Left ventricle myocardium superior (tissue), 1 donor: ENCODE data around the gene DCST1. TPM values are rescaled to one million over a fixed set of nuclear protein-coding genes. Genes with fewer than 3 reads are reported as not detected.

Experiments
- ATAC-seq: fragments of 200-7000 bp; cut with Tn5 transposase; one replicate; pipeline ENCODE4 v1.9.1; 2020; ENCODE audit warnings: mild to moderate bottlenecking, moderate library complexity
- DNase-seq: peaks from one replicate; pipeline ENCODE4 v3.0.0-alpha.2; 2020
- intact Hi-C: fragments of 100-400 bp; cut with micrococcal nuclease; formaldehyde crosslinking; loops from one replicate; pipeline ENCODE4 v1.11.0; 2022
- total RNA-seq: library from RNA; stranded (reverse); fragmentation: NEBNext Ultra II Directional; extraction: Animal tissue kit (Norgen Biotek cat#: 25700); gene quantifications from one replicate; pipeline ENCODE4 v1.2.1, GENCODE V29; 2021
- donor health status: DM: no; HTN: yes; CAD: no; lungs with severe emphysema.

Gene DCST1
- total RNA-seq, 1 donor from 2014 or later = not detected

DNA sequence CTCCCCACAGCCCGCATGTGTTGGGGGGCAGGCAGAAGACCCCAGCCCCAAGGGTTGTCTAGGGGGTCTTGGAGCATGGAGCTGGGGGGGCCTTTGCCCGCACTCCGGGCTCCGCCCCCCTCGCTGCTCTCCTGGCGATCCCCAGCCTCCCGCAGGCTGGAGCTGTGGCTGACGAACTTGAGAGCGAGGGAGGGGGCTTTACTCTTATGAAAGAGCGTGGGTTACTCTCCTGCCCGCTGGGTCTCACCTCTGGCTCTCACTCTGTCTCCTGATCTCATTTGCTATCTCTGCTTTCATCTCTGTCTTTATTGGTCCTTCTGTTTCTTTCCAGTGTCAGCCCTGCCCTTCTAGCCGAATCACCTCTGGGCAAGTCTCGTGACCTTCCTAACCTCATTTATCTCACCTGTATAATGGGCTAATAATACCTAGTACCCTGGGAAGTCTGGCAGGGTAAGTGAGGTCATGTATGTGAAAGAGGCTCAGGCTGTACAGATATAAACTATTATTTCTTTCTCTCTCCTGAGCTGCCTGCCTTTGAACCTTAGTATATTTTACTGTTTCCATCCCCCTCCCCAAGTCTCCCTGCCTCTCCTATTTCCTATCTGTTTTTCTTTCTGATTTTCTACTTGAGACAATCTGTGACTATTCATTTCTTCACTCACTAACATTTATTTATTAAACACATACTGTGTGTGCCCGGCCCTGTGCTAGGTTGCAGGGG is 30.6 kb downstream of the DCST1 start:
- DNase-seq (peak; percentile 39), ATAC-seq (peak; percentile 9)
- intact Hi-C loops = no loop called here

- ATAC-seq (no peak), DNase-seq (no peak)
- intact Hi-C loops = no loop called here
These were observed 31.3 kb downstream of the DCST1 start for GRCh38 chr1:155064832-155065429.

- ATAC-seq (no peak), DNase-seq (no peak)
- intact Hi-C loops = no loop called here
These were observed 33.2 kb downstream of the DCST1 start for GRCh38 chr1:155066777-155067176.

DNA sequence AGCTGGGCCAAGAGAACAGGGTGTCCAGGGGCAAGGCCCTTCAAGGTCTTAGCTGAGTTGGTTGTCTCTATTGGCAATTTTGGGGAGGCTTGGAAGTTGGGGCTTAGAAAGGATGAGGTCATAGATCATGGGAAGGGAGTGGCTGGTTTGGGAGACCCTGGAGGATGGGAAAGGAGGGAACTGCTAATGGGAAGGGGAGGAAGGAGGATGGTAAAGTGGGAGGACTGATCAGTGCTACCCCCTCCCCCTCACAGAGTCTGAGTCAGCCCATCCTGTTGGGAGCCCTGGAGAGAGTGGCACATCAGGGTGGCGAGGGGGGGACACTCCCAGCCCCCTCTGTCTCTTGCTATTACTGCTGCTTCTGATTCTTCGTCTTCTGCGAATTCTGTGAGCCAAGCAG is 35.0 kb downstream of the DCST1 start:
- intact Hi-C loops = no loop called here
- DNase-seq (no peak), ATAC-seq (no peak)

- ATAC-seq (no peak), DNase-seq (no peak)
- intact Hi-C loops = no loop called here
These were observed 36.0 kb downstream of the DCST1 start for GRCh38 chr1:155069551-155070157.

- intact Hi-C loops = no loop called here
- DNase-seq (no peak), ATAC-seq (no peak)
These were observed 36.6 kb downstream of the DCST1 start for GRCh38 chr1:155070158-155070621.

- DNase-seq = peak; percentile 89
- intact Hi-C loops = no loop called here
- ATAC-seq = peak; percentile 90
These were observed 37.3 kb downstream of the DCST1 start for GRCh38 chr1:155070721-155071569.

- peak; percentile 27 for DNase-seq
- intact Hi-C loops = no loop called here
- ATAC-seq = no peak
These were observed 38.1 kb downstream of the DCST1 start for GRCh38 chr1:155071701-155072100.

- DNase-seq = peak; percentile 5
- intact Hi-C loops = no loop called here
These were observed 39.1 kb downstream of the DCST1 start for GRCh38 chr1:155072531-155073289.

GRCh38 chr1:155073377-155074242 is 40.0 kb downstream of the DCST1 start:
- intact Hi-C loops = no loop called here
- no peak for DNase-seq
- no peak for ATAC-seq

More at GRCh38 chr1:155072531-155073289, 39.1 kb downstream of the DCST1 start:
- ATAC-seq = no peak

DNA sequence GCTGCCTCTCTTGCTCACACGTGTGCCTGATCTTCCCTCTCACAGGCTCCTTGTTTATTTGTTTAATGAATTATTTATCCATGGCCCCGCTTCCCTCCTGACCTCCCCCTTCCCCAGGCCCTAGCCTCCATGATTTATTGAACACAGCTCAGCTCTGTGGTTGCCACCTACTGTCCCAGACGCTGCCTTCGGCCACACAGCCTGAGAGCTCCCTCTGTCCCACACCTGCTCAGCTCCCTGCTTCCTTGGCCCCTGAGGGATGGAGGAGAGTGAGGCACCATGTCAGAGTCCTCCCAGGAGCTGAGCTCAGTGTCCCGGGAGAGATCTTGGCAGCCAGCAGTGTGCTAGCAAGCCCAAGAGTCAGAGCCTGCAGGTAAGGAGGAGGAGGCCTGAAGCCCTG is 41.9 kb downstream of the DCST1 start:
- intact Hi-C loops = no loop called here
- ATAC-seq = no peak
- no peak for DNase-seq

GRCh38 chr1:155076371-155076770 is 42.7 kb downstream of the DCST1 start:
- intact Hi-C loops = no loop called here
- no peak for ATAC-seq
- no peak for DNase-seq

GRCh38 chr1:155077346-155077745 is 43.7 kb downstream of the DCST1 start:
- intact Hi-C loops = no loop called here
- ATAC-seq (no peak), DNase-seq (no peak)

- intact Hi-C loops = no loop called here
- DNase-seq = no peak
- ATAC-seq = no peak
These were observed 44.3 kb downstream of the DCST1 start for GRCh38 chr1:155077758-155078445.

DNA sequence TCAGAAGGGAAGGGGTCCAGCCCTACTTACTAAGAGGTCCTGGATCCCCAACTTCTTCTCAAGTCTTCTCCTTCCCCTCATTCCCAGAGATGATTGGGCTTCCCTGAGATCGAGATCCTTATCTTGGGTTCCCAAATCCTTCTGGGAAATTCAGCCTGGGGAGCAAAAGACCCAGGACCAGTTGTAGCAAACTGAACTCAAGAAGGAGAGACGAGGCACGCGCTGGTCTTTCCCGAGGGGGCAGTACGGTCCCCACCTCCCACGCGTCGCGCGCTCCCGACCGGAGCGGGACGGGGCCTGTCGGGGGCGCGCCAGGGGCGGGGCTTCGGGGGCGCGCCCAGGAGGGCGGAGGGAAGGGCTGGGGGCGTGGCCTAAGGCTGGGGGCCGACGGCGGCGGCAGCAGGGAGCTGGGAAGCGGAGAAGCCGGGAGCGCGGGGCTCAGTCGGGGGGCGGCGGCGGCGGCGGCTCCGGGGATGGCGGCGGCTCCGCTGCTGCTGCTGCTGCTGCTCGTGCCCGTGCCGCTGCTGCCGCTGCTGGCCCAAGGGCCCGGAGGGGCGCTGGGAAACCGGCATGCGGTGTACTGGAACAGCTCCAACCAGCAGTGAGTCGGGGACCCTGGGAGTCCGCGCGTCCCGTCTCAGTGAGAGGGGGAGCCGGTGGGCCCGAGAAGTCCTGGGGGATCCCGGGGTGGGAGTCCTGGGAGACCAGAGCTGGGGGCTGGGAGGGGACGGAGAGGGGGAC is 45.0 kb downstream of the DCST1 start, which contains the start of gene EFNA3:
Gene EFNA3 (plus strand): TSS at position 369 of the 741 bp plus-strand sequence. CDS start 105 bp downstream, at position 474.
- DNase-seq (peak; percentile 86), ATAC-seq (peak; percentile 84)
- intact Hi-C loops = no loop called here

DNA sequence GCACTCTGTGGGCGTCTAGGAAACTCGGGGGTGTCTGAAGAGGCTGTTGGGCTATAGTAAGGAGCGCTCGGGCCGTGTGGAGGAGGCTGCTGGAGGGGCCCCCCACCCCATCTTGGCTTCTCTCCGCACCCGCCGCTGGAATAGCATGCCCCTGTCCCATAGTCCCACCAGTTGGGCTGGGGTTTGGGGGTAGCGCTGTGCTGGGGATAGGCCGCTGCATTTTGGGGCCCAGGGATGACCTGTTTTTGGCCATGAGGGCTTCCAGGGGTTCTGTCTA is 45.5 kb downstream of the DCST1 start:
- ATAC-seq (no peak), DNase-seq (no peak)

More for the DNA sequence above, 45.5 kb downstream of the DCST1 start:
- intact Hi-C loops = no loop called here
